Mucosa of stomach (tissue), 1 donor: ENCODE data around the gene ECEL1.

Experiments
- H3K27me3 ChIP-seq: one replicate; pipeline ENCODE4 v1.7.0; 2013; ENCODE audit warnings: mild to moderate bottlenecking, low read length; ENCODE audit not compliant: control insufficient read depth, insufficient read depth
- H3K36me3 ChIP-seq: one replicate; pipeline ENCODE4 v1.7.0; 2013; ENCODE audit warnings: low read length; ENCODE audit not compliant: control insufficient read depth, insufficient read depth
- H3K4me1 ChIP-seq: one replicate; pipeline ENCODE4 v1.7.0; 2013; ENCODE audit warnings: mild to moderate bottlenecking, low read length; ENCODE audit not compliant: control insufficient read depth, insufficient read depth
- H3K4me3 ChIP-seq: one replicate; pipeline ENCODE4 v1.7.0; 2013; ENCODE audit warnings: low read length
- H3K9ac ChIP-seq: one replicate; pipeline ENCODE4 v1.7.0; 2013; ENCODE audit warnings: mild to moderate bottlenecking, low read length, moderate library complexity
- H3K9me3 ChIP-seq: one replicate; pipeline ENCODE4 v1.7.0; 2013; ENCODE audit warnings: mild to moderate bottlenecking, low read length, moderate library complexity; ENCODE audit not compliant: control insufficient read depth
- donor health status: Pancreatic carcinoma.

ECEL1 gene

DNA sequence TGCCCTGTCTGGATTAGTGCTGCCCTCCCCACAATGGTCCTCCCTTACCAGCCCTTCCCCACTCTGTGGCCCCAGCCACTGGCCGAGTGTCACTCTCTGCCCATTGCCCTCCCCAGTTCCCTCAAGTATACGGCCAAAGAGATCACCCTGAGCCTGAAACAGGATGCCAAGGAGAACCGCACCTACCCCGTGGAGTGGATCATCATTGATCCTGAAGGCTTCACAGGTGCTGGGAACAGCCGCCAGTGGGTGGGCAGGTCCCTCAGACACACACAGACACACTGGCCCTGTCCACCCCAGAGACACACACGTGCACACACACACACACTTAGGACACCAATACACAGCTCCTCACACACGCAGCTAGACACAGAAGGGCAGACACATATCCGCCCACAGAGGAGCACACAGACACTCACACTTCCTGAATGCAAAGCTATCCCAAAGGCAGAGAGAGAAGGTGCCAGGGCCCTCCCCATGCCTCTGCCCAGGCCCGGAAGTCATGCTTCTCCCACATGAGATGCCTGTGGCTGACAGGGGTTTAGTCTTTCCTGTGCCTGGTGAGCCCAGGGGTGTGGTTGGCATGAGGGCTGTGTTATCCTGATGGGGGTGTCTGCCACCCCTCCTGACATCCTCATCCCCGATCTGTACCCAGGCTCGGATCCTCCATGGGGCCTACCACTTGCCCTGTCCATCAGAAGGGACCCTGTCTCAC, 41.3 kb upstream of the ECEL1 start:
- Histone ChIP-seq H3K36me3 (no peaks in the 10 kb centered on the region), H3K4me3 (no peak overlapping the region), H3K9me3 (no peaks in the 10 kb centered on the region), H3K9ac (no peak overlapping the region), H3K27me3 (peaks cover 20% of the 10 kb centered on the region), H3K4me1 (peaks cover 6% of the 10 kb centered on the region)

DNA sequence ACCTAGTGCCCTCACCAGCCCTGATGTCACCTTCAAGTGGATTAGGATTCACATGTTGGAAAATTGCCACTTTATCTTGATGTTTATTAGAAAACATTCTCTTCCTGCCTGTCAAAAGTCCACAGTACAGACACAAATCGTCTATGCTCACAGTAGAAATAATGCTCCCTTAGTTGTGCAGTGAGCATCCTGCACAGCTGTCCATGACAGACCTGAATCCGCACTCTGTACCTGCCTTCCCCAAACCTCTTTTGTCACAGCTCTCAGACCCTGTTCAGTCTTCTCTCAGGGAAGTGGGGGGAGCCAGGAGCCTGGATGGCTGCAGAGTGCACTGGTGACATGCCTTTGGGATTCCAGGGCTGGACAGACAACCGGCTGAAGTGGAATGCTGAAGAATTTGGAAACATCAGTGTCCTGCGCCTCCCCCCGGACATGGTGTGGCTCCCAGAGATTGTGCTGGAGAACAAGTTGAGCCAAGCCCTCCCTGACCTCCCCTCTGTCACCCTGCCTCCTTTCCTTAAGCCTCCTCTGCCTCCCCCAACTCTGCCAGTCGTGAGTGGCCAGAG, 40.4 kb upstream of the ECEL1 start:
- Histone ChIP-seq H3K4me1 (peaks cover 9% of the 10 kb centered on the region), H3K9me3 (no peaks in the 10 kb centered on the region), H3K9ac (no peak overlapping the region), H3K36me3 (no peaks in the 10 kb centered on the region), H3K4me3 (no peak overlapping the region), H3K27me3 (peaks cover 30% of the 10 kb centered on the region)

DNA sequence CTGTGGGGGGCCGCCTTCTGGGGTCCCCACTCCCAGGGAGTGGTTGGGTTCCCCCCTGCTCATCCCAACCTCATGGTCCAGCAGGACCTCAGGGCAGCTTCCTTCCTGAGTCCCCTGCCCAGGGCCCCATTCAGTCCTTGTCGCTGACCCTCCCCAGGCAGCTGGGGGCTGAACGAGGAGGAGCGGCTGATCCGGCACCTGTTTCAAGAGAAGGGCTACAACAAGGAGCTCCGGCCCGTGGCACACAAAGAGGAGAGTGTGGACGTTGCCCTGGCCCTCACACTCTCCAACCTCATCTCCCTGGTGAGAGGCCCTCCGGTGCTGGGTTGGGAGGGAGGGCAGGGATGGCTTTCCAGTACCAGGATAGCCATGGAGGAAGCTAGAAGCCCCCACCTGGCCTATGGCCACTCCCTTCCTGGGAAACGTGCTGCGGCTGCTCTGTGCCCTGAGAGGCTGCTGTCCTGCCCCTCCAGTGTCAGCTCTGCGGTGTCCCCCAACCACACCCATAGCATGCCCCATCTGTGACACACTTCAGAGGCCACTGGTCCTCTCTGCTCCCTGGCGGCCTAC, 38.8 kb upstream of the ECEL1 start:
- Histone ChIP-seq H3K9ac (no peak overlapping the region), H3K4me1 (peaks cover 12% of the 10 kb centered on the region), H3K27me3 (peaks cover 44% of the 10 kb centered on the region), H3K9me3 (no peaks in the 10 kb centered on the region), H3K4me3 (no peak overlapping the region), H3K36me3 (no peaks in the 10 kb centered on the region)

DNA sequence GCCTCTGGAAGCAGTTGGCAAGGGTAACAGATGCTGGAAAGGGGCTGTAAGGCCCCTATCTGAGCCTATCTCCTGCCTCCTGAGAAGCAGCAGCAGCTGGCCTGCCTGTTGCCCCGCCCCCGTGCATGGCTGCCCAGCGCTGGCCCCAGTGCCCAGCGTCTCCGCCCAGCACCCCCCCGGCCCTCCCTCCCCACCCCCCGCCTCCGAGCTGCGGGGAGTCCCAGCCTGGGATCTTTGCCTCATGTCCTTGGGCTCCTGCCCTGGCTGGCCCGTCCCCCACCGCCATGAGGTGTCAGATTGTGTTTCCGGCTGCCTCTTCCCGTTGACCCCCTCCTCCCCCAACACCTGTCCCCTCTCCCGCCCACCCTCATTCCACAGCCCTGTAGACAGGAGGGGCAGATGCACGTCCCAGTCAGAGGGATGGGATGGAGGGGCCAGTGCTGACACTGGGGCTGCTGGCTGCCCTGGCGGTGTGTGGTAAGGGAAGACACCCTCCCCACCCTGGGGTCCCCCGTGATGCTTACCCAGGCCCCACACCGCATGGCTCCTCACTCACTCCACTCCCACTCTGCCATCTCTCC, 38.2 kb upstream of the ECEL1 start, which contains the start of gene CHRND:
Gene CHRND, plus strand, starts transcription at position 370 of the 581 bp plus-strand sequence. Its CDS starts 56 bp downstream, at position 426.
- Histone ChIP-seq H3K36me3 (no peaks in the 10 kb centered on the region), H3K4me1 (peaks cover 12% of the 10 kb centered on the region), H3K9ac (no peak within 1 kb of the TSS), H3K27me3 (peaks cover 49% of the 10 kb centered on the region), H3K4me3 (no peak within 1 kb of the TSS), H3K9me3 (no peaks in the 10 kb centered on the region)

DNA sequence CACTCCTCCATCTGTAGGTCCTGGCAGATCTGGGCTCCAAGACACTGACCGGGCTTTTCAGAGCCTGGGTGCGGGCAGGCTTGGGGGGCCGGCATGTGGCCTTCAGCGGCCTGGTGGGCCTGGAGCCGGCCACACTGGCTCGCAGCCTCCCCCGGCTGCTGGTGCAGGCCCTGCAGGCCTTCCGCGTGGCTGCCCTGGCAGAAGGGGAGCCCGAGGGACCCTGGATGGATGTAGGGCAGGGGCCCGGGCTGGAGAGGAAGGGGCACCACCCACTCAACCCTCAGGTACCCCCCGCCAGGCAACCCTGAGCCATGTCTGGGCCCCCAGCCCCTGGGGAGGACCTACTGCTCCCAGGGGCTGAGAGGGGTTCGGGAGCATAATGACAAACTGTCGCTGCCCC, 37.6 kb upstream of the ECEL1 start:
- Histone ChIP-seq H3K4me3 (no peak overlapping the region), H3K9me3 (no peaks in the 10 kb centered on the region), H3K36me3 (no peaks in the 10 kb centered on the region), H3K4me1 (peaks cover 12% of the 10 kb centered on the region), H3K9ac (no peak overlapping the region), H3K27me3 (peaks cover 50% of the 10 kb centered on the region)

DNA sequence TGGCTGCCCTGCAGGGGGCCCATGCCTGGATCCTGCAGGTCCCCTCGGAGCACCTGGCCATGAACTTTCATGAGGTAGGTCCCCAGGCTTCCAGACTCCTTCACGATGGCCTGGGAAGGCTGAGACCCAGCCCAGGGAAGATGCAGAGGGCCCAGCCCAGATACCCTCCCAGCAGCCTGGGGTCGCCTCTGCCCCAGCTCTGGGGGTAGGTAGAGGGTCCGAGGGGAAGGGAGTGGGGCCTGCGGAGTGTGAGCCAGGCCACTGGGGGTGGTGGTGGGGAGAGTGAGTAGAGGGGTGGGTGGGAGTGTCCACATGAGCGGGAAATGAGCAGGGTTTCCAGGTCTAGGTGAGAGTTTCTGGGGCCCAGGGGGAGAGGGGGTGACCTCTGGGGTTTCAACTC, 37.1 kb upstream of the ECEL1 start:
- Histone ChIP-seq H3K27me3 (peaks cover 50% of the 10 kb centered on the region), H3K9ac (no peak overlapping the region), H3K4me3 (no peak overlapping the region), H3K36me3 (no peaks in the 10 kb centered on the region), H3K4me1 (peaks cover 12% of the 10 kb centered on the region), H3K9me3 (no peaks in the 10 kb centered on the region)

DNA sequence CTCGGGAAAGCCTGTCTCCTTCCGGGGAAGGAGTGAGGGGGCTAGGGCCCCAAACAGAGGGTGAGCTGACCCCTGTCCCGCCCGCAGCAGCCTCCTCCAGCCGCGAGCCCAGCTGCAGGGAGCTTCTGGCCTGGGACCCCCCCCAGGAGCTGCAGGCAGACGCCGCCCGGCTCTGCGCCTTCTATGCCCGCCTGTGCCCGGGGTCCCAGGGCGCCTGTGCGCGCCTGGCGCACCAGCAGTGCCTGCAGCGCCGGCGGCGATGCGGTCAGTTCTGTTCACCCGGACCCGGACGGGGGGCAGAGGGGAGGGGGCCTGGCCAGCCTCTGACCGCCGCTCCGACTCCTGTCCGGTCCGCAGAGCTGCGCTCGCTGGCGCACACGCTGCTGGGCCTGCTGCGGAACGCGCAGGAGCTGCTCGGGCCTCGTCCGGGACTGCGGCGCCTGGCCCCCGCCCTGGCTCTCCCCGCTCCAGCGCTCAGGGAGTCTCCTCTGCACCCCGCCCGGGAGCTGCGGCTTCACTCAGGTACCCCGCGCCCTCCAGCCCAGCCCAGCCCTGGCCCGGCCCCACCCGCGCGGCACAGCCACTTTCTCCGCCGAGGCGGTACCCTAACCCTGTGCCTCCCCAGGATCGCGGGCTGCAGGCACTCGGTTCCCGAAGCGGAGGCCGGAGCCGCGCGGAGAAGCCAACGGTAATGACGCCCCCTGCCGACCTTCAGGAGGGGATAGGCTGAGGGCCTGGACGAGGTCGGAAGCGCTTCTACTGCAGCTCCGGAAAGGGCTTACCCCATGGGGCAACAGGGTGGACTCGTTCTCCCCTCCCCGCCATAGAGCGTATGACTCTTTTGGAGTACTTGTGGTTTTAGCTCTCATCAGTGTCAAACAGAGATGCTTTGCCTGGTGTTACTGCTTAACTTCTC, 36.3 kb upstream of the ECEL1 start:
- no peaks in the 10 kb centered on the region for H3K36me3 ChIP-seq
- H3K27me3 ChIP-seq = peaks cover 50% of the 10 kb centered on the region
- H3K9me3 ChIP-seq = no peaks in the 10 kb centered on the region
- no peak overlapping the region for H3K9ac ChIP-seq
- H3K4me1 ChIP-seq = peaks cover 12% of the 10 kb centered on the region
- H3K4me3 ChIP-seq = no peak overlapping the region

DNA sequence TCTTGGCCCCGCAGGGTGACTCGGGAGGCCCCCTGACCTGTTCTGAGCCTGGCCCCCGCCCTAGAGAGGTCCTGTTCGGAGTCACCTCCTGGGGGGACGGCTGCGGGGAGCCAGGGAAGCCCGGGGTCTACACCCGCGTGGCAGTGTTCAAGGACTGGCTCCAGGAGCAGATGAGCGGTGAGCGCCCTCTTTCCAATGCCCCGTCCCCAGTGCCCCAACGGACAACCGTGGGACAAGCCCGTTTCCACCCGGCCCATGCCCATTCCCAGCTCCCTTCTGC, 35.7 kb upstream of the ECEL1 start:
- H3K4me1 ChIP-seq = peaks cover 12% of the 10 kb centered on the region
- H3K9ac ChIP-seq = no peak overlapping the region
- no peaks in the 10 kb centered on the region for H3K9me3 ChIP-seq
- H3K27me3 ChIP-seq = peaks cover 50% of the 10 kb centered on the region
- H3K36me3 ChIP-seq = no peaks in the 10 kb centered on the region
- no peak overlapping the region for H3K4me3 ChIP-seq

DNA sequence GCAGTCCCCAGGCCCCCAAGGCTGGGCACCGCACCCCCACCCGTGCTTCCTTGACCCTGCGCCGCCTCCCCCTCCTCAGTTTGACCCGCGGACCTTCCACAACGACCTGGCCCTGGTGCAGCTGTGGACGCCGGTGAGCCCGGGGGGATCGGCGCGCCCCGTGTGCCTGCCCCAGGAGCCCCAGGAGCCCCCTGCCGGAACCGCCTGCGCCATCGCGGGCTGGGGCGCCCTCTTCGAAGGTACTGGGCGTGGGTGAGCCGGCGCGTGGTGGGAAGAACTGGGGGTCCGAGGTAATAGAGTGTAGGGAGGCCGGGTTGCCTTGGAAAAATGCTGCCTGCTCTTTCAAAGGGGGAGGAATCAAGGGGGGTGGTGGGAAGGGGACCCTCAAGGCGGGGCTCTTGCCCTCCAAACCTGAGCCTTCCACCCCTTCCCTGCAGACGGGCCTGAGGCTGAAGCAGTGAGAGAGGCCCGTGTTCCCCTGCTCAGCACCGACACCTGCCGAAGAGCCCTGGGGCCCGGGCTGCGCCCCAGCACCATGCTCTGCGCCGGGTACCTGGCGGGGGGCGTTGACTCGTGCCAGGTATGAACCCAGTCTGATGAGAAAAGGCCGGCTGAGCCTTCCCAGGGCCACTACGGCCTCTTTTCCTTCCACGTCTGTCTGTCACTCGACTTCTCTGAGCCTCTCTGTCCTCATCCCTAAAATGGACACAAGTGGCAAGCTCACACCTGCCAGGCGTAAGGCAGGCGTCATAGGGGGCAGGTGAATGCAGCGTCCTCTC, 35.2 kb upstream of the ECEL1 start:
- H3K36me3 ChIP-seq = no peaks in the 10 kb centered on the region
- peaks cover 50% of the 10 kb centered on the region for H3K27me3 ChIP-seq
- H3K4me3 ChIP-seq = no peak overlapping the region
- H3K9ac ChIP-seq = no peak overlapping the region
- no peaks in the 10 kb centered on the region for H3K9me3 ChIP-seq
- peaks cover 12% of the 10 kb centered on the region for H3K4me1 ChIP-seq

DNA sequence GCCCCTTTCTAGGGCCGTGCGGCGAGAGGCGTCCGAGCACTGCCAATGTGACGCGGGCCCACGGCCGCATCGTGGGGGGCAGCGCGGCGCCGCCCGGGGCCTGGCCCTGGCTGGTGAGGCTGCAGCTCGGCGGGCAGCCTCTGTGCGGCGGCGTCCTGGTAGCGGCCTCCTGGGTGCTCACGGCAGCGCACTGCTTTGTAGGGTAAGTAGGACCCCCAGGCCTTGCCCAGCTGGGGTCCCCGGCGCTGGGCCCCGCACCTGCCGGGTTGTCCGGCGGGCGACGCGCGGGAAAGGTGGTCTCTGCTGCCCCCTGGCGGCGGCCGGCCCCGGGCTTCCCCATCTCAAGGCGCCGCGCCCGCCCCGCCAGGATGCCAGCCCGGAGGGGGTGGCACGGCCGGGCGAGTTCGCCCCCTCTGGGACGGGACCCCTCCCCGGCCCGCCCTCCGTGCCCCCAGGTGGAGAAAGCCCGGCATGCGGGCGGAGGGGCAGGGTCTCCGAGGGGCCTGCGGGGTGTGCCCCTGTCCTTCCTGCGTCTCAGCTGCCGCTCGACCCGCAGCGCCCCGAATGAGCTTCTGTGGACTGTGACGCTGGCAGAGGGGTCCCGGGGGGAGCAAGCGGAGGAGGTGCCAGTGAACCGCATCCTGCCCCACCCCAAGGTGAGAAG, 34.5 kb upstream of the ECEL1 start:
- Histone ChIP-seq H3K27me3 (peaks cover 50% of the 10 kb centered on the region), H3K9ac (no peak overlapping the region), H3K4me3 (no peak overlapping the region), H3K4me1 (peaks cover 12% of the 10 kb centered on the region), H3K9me3 (no peaks in the 10 kb centered on the region), H3K36me3 (no peaks in the 10 kb centered on the region)

DNA sequence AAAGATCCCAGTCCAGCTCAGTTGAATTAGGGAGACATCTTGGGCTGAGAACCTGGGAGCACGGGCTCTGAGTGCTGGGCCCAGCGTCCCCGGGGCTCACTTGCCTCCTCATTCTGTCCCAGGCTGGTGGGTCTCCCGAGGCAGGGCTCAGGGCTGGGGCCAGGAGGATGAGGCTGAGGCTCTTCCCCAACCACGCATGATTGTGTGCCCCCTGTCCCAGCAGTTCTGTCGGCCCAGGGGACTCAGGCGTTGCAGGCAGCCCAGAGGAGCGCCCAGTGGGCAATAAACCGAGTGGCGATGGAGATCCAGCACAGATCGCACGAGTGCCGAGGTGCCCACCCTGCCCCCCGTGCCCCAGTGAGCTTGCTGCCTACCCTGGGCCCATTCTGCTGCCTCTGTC, 33.5 kb upstream of the ECEL1 start:
- H3K27me3 ChIP-seq = peaks cover 47% of the 10 kb centered on the region
- H3K9ac ChIP-seq = no peak overlapping the region
- no peaks in the 10 kb centered on the region for H3K36me3 ChIP-seq
- no peaks in the 10 kb centered on the region for H3K9me3 ChIP-seq
- H3K4me3 ChIP-seq = no peak overlapping the region
- H3K4me1 ChIP-seq = peaks cover 12% of the 10 kb centered on the region
